ENCODE measurements around the gene GLOD4.
"Not testable (repeated sequence)": the region's sequence is repeated elsewhere in the genome, so short reads cannot be mapped to it uniquely, and the experiment has no call there.

The GLOD4 gene

GRCh38 chr17:802481-802880 is 20.4 kb upstream of the GLOD4 start:
- DNase-seq (ENCODE audit: low spot score): no peak

GRCh38 chr17:801660-802059 is 19.6 kb upstream of the GLOD4 start:
- DNase-seq (ENCODE audit: low spot score): no peak

DNA sequence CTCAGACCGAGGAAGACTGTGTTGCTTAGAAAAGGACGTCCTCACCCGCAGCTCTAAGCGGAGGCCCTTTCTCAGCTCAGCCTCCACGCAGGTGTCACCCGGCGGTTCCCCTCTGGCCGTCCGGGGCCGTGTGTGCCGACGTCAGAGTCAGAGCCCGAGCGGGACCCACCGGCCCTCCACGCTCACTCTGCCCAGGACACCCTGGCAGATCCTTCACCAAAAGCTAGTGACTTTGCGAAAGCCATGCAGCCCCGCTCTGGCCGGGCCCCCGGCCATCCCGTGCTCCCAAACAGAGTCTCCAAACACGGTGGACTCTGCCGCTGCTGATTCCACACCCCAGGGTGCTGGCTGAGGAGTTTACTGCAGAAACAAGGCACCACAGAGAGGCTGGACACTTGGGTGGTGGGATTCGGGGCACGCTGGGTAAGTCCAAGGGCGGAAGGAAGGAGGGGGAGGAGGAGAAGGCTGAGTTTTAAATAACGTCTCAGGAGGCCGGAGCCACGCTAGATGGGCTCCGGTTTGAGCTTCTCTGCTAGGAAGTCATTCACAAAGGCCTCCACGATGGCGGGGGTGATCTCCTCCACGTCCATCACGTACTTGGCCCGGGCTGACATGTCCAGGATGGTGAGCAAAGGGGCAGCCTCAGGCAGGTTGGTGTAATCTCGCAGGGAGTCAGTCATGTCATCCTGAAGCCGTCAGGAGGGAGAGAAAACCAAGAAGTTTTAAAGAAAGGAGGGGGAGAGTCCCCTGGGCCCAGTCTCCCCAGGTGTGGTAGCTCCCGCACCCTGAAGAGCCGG is 18.6 kb upstream of the GLOD4 start:
- no peak for DNase-seq (ENCODE audit: low spot score)

DNA sequence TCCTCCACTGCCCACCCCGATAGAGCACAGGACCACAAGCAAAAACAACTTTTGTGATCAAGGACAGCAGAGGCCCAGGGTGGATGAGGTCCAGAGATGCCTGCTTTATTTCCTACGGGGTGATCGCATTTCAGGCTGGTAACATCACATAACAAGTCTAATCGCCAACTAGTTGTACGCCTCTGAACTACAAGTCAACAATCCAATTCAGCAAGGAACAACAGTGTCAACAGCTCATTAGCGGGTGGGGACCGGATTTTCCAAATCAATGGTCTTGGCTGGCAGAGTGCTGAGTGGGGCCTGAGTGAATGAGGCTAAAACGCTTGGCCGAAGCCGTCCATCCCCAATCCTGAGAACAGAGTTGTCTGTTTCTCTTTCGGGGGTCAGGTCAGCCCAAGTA is 17.2 kb upstream of the GLOD4 start:
- no peak for DNase-seq (ENCODE audit: low spot score)

DNA sequence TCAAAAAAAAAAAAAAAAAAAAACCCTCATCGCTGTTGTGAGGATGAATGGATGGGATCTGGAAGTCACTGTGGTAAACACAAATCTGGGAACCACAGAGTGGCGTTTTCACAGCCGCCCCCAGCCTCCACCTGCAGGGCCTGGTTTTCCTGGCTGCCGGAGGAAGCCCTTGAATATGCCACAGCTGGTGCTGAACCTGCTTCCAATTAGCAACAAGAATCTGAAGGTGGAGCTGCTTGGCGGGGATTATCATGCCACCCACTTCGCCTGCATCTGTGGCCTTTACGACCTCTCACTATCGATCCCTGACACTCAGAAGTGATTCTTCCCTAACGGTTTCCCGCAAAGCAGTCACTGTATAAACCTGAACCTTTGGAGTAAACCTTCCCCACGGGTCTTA is 16.2 kb upstream of the GLOD4 start:
- DNase-seq (ENCODE audit: low spot score): no peak

DNA sequence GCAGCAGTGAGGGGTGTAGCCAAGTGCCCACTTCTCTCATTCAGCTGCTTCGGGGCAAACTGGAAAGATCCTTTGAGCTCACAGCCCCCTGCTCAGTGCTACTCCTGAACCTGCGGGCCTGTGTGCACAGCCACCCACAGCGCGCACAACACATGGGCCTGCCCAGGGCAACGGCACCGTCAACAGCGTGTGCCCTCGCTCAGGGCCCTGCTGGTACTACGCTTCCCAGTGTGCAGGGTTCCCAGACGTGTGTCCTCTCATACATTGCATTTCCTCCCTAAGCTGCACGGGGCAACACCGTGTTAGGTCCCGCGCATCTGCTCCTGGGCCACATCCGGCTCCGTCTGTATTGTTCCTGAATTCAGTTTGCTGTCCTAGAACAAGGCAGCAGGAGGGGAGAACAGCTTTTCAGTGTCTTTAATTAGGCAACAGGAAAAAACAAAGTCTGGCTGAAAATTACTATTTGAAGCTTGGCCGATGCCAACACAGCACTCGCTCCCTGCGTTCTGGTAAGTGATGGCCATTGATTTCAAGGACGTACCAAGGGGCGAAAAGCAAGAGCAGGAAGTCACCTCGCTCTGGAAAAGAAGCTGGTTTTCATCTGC is 15.3 kb upstream of the GLOD4 start:
- no peak for DNase-seq (ENCODE audit: low spot score)

- DNase-seq (ENCODE audit: low spot score): no peak
These were observed 14.5 kb upstream of the GLOD4 start for GRCh38 chr17:796609-797008.

- DNase-seq (ENCODE audit: low spot score): no peak
These were observed 13.6 kb upstream of the GLOD4 start for GRCh38 chr17:795721-796120.

GRCh38 chr17:795276-795675 is 13.2 kb upstream of the GLOD4 start:
- no peak for DNase-seq (ENCODE audit: low spot score)

GRCh38 chr17:794876-795275 is 12.8 kb upstream of the GLOD4 start:
- peak; percentile 89 for DNase-seq (ENCODE audit: low spot score)

DNA sequence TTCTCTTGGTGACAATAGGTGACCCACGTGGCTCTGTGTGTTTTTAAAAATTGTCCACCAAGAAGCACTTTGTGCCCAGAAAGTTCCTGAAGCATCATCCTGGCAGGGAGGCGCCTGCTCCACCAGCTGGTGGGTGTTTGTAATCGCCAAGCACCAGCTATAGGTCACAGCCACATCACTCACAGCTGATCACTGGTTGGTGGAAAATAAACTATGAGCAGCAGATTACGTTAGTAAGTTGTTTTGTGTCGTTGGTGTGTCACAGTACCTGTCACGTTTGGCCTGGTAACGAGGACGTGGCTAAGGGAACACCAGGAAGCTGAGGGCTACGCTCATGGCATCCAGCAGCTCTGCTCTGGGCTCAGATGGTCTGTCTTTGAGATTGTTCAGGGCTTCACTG is 10.2 kb upstream of the GLOD4 start:
- no peak for DNase-seq (ENCODE audit: low spot score)

DNA sequence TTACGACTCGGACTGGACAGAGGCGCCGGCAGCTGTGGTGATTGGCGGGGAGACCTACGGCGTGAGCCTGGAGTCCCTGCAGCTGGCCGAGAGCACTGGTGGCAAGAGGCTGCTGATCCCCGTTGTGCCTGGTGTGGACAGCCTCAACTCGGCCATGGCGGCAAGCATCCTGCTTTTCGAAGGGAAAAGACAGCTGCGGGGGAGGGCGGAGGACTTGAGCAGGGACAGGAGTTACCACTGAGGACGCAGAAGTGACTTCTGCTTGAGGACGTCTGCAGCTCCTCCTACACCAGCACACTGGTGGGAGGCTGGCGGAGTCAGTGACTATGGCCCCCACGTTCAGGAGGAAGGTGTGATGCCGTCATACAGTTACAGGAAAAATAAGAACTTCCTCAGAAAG is 9.7 kb upstream of the GLOD4 start:
- DNase-seq (ENCODE audit: low spot score): no peak

DNA sequence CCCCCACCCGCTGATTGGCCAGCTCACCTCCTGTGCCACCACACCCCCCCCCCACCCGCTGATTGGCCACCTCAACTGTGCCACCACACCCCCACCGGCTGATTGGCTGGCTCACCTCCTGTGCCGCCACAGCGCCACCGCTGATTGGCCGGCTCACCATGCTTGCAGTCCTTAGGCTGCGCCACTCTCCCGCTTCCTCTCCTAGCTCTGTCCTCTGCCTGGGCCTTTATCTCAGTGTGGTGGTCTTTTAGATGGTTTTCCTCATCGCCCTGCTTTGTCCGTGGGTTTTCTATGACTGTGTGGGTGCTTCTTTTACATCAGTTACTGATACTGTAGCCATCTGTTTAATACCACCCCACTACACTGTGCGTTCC is 8.8 kb upstream of the GLOD4 start:
- not testable (repeated sequence) for DNase-seq (ENCODE audit: low spot score)

DNA sequence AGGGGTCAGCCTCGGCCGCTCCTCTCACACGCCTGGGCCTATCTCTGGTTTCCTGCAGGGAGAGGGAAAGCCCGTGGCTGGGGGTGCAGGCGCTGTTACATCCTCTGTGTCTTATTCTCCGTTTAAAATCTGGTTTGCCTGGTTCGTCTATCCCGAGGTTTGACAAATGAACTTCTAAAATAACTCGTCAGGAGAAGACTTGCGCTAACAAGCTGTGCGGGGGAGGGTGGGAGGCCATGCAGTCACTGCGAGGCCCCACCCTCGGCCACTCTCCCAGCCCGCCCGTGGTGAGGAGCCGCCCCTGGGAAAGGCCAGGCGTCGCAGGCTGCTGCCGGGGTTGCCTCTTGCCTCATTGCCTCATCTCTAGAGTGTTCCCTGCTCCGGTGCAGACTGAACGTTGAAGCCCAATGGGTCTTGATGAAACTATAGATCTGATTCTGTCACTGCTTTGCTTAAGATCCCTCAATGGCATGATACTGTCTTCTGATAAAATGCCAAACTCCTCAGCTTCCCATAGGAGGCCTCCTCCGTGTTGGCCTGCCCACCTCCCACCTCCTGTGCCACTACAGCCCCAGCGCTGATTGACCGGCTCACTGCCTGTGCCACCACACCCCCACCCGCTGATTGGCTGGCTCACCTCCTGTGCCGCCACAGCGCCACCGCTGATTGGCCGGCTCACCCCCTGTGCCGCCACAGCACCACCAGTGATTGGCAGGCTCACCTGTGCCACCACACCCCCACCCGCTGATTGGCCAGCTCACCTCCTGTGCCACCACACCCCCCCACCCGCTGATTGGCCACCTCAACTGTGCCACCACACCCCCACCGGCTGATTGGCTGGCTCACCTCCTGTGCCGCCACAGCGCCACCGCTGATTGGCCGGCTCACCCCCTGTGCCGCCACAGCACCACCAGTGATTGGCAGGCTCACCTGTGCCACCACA is 8.1 kb upstream of the GLOD4 start:
- not testable (repeated sequence) for DNase-seq (ENCODE audit: low spot score)

- DNase-seq (ENCODE audit: low spot score): no peak
These were observed 7.2 kb upstream of the GLOD4 start for GRCh38 chr17:789160-789840.

DNA sequence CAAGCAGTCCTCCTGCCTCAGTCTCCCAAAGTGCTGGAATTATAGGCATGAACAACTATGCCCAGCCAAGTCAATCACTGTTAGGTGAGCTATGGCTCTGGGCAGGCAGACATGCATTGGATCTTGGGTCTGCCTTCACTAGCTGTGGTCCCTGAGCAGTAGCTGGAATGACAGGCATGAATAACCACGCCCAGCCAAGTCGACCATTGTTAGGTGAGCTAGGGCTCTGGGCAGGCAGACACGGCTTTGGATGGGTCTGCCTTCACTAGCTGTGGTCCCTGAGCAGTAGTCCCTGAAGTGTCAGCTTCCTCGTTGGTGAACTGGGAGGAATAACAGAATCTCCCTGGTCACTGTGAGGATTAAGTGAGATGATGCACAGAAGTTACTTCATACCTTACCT is 6.5 kb upstream of the GLOD4 start:
- DNase-seq (ENCODE audit: low spot score): no peak

GRCh38 chr17:787641-788221 is 5.7 kb upstream of the GLOD4 start:
- no peak for DNase-seq (ENCODE audit: low spot score)

- not testable (repeated sequence) for DNase-seq (ENCODE audit: low spot score)
These were observed 3.8 kb upstream of the GLOD4 start for GRCh38 chr17:785901-786300.

- DNase-seq (ENCODE audit: low spot score): no peak
These were observed 2.1 kb upstream of the GLOD4 start for GRCh38 chr17:784143-784542.

DNA sequence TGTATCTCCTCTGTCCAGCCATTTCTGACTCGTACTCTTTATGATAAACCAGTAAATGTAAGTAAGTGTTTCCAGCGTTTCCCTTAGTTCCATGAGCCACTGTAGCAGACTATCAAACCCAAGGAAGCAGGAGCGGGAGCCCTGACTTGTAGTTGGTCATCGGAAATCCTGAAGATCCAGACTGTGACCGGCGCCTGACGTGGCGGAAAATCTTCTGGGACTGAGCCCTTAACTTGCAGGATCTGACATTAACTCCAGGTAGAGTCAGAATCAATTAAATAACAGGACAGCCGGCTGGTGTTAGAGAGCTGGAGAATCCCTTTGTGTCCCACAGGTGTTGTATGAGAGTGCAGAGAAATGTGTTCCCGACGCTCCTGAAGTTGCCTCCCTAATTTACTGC is 4.0 kb downstream of the GLOD4 start:
- no peak for DNase-seq (ENCODE audit: low spot score)

GRCh38 chr17:774313-774584 is 7.8 kb downstream of the GLOD4 start:
- DNase-seq (ENCODE audit: low spot score): no peak

All from pons (tissue), 1 donor.